GM12801 (cell line): ENCODE measurements around the gene MRNIP.

Experiments
- TF ChIP-seq, protein P1 (sequence below): IDR thresholded peaks from one replicate; pipeline ENCODE4 v1.5.1; 2011; ENCODE audit warnings: control low read depth; ENCODE audit not compliant: insufficient read length; ENCODE audit errors: extremely low read depth

The MRNIP gene

DNA sequence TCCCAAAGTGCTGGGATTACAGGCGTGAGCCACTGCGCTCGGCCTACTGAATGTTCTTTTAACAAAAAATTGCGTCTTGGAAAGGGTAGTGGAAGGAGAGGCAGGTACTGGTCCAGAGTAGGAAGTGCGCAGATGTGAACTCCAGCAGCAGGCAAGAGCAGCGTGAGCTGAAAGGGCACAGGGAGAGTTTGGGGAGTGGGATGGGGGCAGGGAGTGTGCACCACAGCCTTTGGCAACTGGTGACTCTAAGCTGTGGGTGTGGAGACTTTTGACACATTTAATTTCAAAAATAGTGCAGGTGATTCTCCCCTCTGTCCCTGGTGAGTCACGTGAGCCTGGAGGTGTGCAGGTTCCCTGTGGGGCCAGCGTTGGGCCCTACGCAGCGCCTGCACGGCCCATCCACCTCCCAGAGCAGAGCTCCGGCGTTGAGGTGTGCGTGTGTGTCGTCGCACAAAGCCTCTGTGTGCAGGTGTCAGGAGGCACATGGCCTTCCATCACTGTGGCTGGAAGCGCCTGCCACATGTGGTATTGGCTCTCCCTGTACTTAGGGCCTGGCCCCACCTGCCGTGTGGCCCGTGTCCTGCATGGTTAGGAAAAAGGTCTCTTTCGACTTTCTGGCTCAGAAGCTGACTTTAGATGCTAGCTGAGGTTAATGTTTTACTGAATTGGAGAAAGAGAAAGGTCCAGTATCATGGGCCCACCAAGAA, 26.4 kb downstream of the MRNIP start:
- TF ChIP-seq, protein P1, sequence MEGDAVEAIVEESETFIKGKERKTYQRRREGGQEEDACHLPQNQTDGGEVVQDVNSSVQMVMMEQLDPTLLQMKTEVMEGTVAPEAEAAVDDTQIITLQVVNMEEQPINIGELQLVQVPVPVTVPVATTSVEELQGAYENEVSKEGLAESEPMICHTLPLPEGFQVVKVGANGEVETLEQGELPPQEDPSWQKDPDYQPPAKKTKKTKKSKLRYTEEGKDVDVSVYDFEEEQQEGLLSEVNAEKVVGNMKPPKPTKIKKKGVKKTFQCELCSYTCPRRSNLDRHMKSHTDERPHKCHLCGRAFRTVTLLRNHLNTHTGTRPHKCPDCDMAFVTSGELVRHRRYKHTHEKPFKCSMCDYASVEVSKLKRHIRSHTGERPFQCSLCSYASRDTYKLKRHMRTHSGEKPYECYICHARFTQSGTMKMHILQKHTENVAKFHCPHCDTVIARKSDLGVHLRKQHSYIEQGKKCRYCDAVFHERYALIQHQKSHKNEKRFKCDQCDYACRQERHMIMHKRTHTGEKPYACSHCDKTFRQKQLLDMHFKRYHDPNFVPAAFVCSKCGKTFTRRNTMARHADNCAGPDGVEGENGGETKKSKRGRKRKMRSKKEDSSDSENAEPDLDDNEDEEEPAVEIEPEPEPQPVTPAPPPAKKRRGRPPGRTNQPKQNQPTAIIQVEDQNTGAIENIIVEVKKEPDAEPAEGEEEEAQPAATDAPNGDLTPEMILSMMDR = no peak

DNA sequence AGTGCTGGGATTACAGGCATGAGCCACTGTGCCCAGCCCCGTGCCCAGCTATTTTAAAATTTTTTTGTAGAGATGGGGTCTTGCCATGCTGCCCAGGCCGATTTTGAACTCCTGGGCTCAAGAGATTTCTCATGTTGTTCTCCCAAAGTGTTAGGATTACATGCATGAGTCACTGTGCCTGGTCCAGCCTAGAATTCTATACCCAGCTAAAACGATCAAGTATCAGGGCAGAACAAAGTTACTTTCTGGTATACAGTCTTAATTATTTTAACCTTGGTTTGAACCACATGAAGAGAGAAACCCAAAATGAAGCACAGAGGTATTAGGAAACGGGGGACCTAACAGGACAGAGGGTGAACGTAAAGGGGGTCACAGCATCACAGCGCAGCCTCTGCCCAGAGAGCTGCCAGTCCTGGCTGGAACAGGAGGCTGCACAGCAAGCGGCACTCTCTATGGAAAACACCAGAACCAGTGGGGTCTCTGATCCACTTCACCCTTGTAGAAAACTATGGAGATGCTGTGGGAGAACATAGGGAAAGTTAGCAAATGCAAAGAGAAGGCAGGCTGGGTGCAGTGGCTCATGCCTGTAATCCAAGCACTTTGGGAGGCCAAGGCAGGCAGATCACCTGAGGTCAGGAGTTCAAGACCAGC, 27.7 kb downstream of the MRNIP start:
- TF ChIP-seq, protein P1 = no peak

DNA sequence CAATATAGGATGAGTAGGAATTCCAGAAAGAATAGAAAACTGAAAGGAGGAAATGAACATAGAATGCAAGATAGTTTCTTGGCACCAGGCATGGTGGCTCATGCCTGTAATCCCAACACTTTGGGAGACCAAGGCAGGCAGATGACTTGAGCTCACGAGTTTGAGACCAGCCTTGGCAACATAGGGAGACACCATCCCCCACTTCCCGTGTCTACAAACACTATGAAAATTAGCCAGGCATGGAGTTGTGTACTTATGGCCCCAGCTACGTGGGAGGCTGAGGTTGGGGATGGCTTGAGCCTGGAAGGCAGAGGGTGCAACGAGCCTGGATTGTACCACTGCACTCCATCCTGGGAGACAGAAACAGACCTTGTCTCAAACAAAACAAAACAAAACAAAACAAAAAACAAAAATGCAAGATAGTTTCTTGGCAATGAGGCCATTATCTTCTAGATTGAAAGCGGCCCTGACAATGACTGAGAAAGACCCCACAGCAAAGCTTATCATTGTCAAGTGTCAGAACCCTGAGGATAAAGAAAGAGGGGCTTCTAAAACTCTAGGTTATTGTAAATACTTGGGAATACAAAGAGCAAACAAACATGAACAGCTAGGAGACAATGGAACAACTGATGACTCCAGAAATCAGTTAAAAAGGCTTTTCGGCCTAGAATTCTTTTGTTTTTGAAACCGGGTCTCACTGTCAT, 28.7 kb downstream of the MRNIP start:
- TF ChIP-seq, protein P1 = no peak

DNA sequence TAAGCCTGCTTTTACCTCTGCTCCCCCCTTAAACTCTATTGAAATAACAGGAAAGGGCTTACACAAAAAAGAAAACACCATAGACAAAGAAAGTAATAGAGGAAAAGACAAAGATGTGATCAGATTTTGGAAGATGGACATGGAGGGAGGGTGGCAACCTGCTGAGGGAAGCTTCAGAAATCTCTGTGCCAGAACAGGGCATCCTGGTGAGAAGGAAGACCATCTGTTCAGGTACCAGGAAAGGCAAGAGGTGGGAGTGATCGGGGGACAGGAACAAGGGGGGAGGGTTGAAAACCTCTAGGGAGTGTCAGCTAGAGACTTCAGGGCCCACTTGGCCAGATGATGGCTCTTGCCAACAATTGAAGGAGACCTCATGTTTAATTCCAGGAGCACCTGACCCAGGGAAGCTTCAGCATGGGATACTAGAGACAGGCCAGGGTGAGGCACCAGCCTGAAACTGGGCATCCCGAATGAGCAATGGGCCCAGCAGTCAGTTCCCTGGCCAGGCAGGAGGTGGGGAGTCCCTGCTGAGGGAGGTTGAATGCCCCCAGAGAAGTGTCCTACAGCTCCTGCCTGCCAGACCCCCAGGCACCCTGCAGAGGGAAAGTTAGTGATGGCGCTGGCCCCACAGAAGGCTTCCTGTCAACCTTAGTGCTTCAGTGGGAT, 29.7 kb downstream of the MRNIP start:
- TF ChIP-seq, protein P1 = no peak

DNA sequence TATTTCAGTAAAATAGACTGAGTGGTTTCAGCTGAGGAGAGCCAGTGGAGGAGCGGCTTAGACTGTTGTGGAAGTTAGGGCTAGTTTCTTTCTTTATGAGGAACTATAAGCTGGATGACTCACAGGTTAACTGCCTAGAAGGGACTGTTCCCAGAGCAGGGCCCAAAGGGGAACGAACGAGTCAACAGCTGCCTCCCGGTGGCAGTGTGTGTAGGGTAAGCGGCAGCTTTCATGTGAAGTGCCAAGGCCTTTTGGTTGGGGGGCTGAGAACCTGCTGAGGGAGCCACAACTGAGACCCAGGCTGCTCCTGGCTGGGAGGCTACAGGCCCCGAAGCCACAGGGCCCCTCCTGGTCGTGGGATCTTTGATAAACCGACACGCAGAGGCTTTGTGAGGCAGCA, 30.9 kb downstream of the MRNIP start:
- TF ChIP-seq, protein P1 = no peak

DNA sequence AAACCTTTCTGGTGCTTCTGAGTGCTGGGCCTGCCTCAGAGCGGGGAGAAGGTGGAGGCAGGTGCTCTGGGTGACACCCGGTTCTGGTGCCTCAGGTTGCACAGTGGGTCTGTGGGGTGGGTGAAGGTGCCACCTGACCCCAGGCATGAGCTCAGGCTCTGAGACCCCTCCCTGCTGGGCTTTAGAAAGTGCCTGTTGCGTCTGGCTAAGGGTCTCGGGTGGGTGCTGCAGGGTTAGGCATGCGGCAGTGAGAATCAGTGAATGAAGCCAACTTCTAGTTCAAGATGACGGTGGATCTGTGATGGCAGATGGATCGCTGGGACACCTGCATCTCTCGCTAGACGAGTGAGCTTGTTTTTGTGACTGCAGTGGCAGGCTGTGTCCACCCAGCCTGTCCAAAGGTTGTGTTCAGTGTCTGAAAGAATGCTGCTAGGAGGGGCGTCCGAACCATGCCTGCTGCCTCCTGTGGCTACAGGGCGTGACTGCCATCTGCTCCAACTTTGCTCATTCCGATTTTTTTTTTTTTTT, 32.9 kb downstream of the MRNIP start:
- TF ChIP-seq, protein P1 = no peak

DNA sequence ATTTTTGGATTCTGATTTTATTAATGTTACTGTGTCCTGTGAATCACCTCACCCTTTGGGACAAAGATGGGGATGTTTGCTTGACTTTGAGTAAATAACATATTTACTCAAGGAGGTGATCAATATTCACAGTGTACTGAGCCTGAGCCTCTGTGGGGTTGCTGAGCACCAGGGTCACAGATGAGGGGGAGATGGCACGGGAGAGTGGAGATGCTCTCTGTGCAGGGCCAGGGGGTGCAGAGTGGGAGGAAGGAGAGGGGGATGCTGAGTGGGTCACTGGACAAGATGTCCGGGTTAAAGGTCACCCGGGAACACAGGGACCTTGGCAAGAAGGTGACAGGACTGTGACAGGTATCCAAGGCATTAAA, 33.9 kb downstream of the MRNIP start:
- TF ChIP-seq, protein P1 = no peak
